ENCODE data around the gene RASGEF1C. TPM values are rescaled to one million over a fixed set of nuclear protein-coding genes. Genes with fewer than 3 reads are reported as not detected.

The RASGEF1C gene
- total RNA-seq, 2 experiments from 2014 or later: not detected

GRCh38 chr5:180180421-180180820, 28.6 kb downstream of the RASGEF1C start:
- Histone ChIP-seq H3K36me3 (ENCODE audit: insufficient read depth, low read length) (no peaks in the 10 kb centered on the region), H3K4me3 (ENCODE audit: low read length) (no peak overlapping the region), H3K27me3 (ENCODE audit: control insufficient read depth in 1 of 2, insufficient read depth in 2 of 2, low read length in 2 of 2) (peaks cover 0 to 8% of the 10 kb centered on the region in 2 experiments), H3K27ac (ENCODE audit: low read depth in 1 of 2, low read length in 2 of 2) (no peak overlapping the region), H3K4me1 (ENCODE audit: insufficient read depth, low read length) (no peaks in the 10 kb centered on the region), H3K9me3 (ENCODE audit: control insufficient read depth in 1 of 2, insufficient read depth in 1 of 2, low read length in 2 of 2) (peaks cover 0 to 14% of the 10 kb centered on the region in 2 experiments)
- Mint-ChIP-seq H3K27ac (no peak overlapping the region), H3K4me3 (no peak overlapping the region), H3K9me3 (no peaks in the 10 kb centered on the region), H3K36me3 (ENCODE audit: low read depth) (no peaks in the 10 kb centered on the region), H3K27me3 (peaks cover 12% of the 10 kb centered on the region), H3K4me1 (ENCODE audit: low read depth) (no peaks in the 10 kb centered on the region)
- ChIA-PET POLR2A (no interaction called here), CTCF (no interaction called here)
- ATAC-seq (ENCODE audit: poor library complexity): no peak
- no peak for DNase-seq
- intact Hi-C loops (cut with DNase I, micrococcal nuclease): no loop called here
- no peak for TF ChIP-seq CTCF (IDR thresholded peaks at IDR 0.05)

- H3K36me3 Mint-ChIP-seq (ENCODE audit: low read depth): no peaks in the 10 kb centered on the region
- H3K27me3 ChIP-seq (ENCODE audit: control insufficient read depth in 1 of 2, insufficient read depth in 2 of 2, low read length in 2 of 2): peaks cover 0 to 8% of the 10 kb centered on the region in 2 experiments
- DNase-seq (no peak), ATAC-seq (ENCODE audit: poor library complexity) (no peak)
- ChIA-PET POLR2A (no interaction called here), CTCF (no interaction called here)
- no peaks in the 10 kb centered on the region for H3K4me1 Mint-ChIP-seq (ENCODE audit: low read depth)
- H3K9me3 Mint-ChIP-seq: no peaks in the 10 kb centered on the region
- intact Hi-C loops (cut with DNase I, micrococcal nuclease): no loop called here
- H3K36me3 ChIP-seq (ENCODE audit: insufficient read depth, low read length): no peaks in the 10 kb centered on the region
- no peaks in the 10 kb centered on the region for H3K4me1 ChIP-seq (ENCODE audit: insufficient read depth, low read length)
- H3K27ac Mint-ChIP-seq: no peak overlapping the region
- TF ChIP-seq CTCF (IDR thresholded peaks at IDR 0.05): no peak
- no peak overlapping the region for H3K4me3 ChIP-seq (ENCODE audit: low read length)
- H3K27me3 Mint-ChIP-seq: peaks cover 12% of the 10 kb centered on the region
- H3K27ac ChIP-seq (ENCODE audit: low read depth in 1 of 2, low read length in 2 of 2): no peak overlapping the region
- H3K9me3 ChIP-seq (ENCODE audit: control insufficient read depth in 1 of 2, insufficient read depth in 1 of 2, low read length in 2 of 2): peaks cover 0 to 14% of the 10 kb centered on the region in 2 experiments
- H3K4me3 Mint-ChIP-seq: no peak overlapping the region
Observed at GRCh38 chr5:180179442-180180420, 29.3 kb downstream of the RASGEF1C start.

- Histone ChIP-seq H3K27ac (ENCODE audit: low read depth in 1 of 2, low read length in 2 of 2) (no peak overlapping the region), H3K9me3 (ENCODE audit: control insufficient read depth in 1 of 2, insufficient read depth in 1 of 2, low read length in 2 of 2) (peaks cover 0 to 7% of the 10 kb centered on the region in 2 experiments), H3K4me3 (ENCODE audit: low read length) (no peak overlapping the region), H3K4me1 (ENCODE audit: insufficient read depth, low read length) (no peaks in the 10 kb centered on the region), H3K27me3 (ENCODE audit: control insufficient read depth in 1 of 2, insufficient read depth in 2 of 2, low read length in 2 of 2) (peaks cover 0 to 8% of the 10 kb centered on the region in 2 experiments), H3K36me3 (ENCODE audit: insufficient read depth, low read length) (no peaks in the 10 kb centered on the region)
- ATAC-seq (ENCODE audit: poor library complexity): no peak
- H3K27ac Mint-ChIP-seq: no peak overlapping the region
- no peak overlapping the region for H3K4me3 Mint-ChIP-seq
- no peaks in the 10 kb centered on the region for H3K36me3 Mint-ChIP-seq (ENCODE audit: low read depth)
- CTCF ChIA-PET: no interaction called here
- intact Hi-C loops (cut with DNase I, micrococcal nuclease): no loop called here
- no peak for DNase-seq
- H3K4me1 Mint-ChIP-seq (ENCODE audit: low read depth): no peaks in the 10 kb centered on the region
- no peaks in the 10 kb centered on the region for H3K9me3 Mint-ChIP-seq
- H3K27me3 Mint-ChIP-seq: peaks cover 12% of the 10 kb centered on the region
- POLR2A ChIA-PET: no interaction called here
- no peak for TF ChIP-seq CTCF (IDR thresholded peaks at IDR 0.05)
Observed at GRCh38 chr5:180178531-180179441, 30.2 kb downstream of the RASGEF1C start.
